Breast epithelium (tissue), 3 donors: ENCODE results near the gene POU2AF3.

Source experiments
- CTCF ChIP-seq, 3 donors: fragments of 450-650 bp; IDR thresholded peaks; one replicate each; pipeline ENCODE4 v1.5.1; 2016 to 2017; ENCODE audit warnings: antibody characterized with exemption in 3 of 3, mild to moderate bottlenecking in 3 of 3, moderate library complexity in 3 of 3
- POLR2AphosphoS5 ChIP-seq, 3 donors: sonication (generic); formaldehyde crosslinking; IDR thresholded peaks; one replicate each; pipeline ENCODE4 v1.6.1; 2017; ENCODE audit warnings: antibody characterized with exemption in 3 of 3

GRCh38 chr11:111349191-111349695 is 50.9 kb downstream of the POU2AF3 start:
- TF ChIP-seq CTCF (IDR thresholded peaks at IDR 0.05): no peak
- no peak for TF ChIP-seq POLR2AphosphoS5 (IDR thresholded peaks at IDR 0.05)
